Mesenchymal stem cell (in vitro differentiated cells and primary cell): ENCODE results near the gene SKAP2.

Source experiments
- DNase-seq: peaks from one replicate; pipeline ENCODE4 v3.0.0-alpha.2; 2013
- H2AFZ ChIP-seq: one replicate; pipeline ENCODE4 v1.6.1; 2013; ENCODE audit warnings: low read depth, mild to moderate bottlenecking, control low read depth, inconsistent platforms, low read length, moderate library complexity
- H2AK5ac ChIP-seq: 2 replicates; pipeline ENCODE4 v1.6.1; 2013; ENCODE audit warnings: low read length, moderate library complexity, mild to moderate bottlenecking, inconsistent platforms; ENCODE audit not compliant: severe bottlenecking
- H2BK120ac ChIP-seq: one replicate; pipeline ENCODE4 v1.6.1; 2013; ENCODE audit warnings: low read depth, mild to moderate bottlenecking, inconsistent platforms, low read length, moderate library complexity
- H2BK12ac ChIP-seq, 2 experiments: one replicate each; pipeline ENCODE4 v1.6.1; 2013; ENCODE audit warnings: inconsistent platforms in 2 of 2, low read length in 2 of 2, mild to moderate bottlenecking in 2 of 2, moderate library complexity in 2 of 2, control low read depth in 1 of 2
- H2BK15ac ChIP-seq: one replicate; pipeline ENCODE4 v1.6.1; 2013; ENCODE audit warnings: mild to moderate bottlenecking, low read depth, inconsistent platforms; ENCODE audit not compliant: poor library complexity, severe bottlenecking
- H2BK5ac ChIP-seq: 2 replicates; pipeline ENCODE4 v1.6.1; 2013; ENCODE audit warnings: low read depth, mild to moderate bottlenecking, low read length, control low read depth, inconsistent platforms; ENCODE audit not compliant: poor library complexity, severe bottlenecking
- H3K14ac ChIP-seq, 2 experiments: one replicate each; pipeline ENCODE4 v1.6.1; 2013; ENCODE audit warnings: inconsistent platforms in 2 of 2, low read length in 2 of 2, control low read depth in 1 of 2, mild to moderate bottlenecking in 1 of 2, moderate library complexity in 1 of 2
- H3K18ac ChIP-seq, 2 experiments: one replicate each; pipeline ENCODE4 v1.6.1; 2013; ENCODE audit warnings: inconsistent platforms in 2 of 2, low read length in 2 of 2, control low read depth in 1 of 2, low read depth in 1 of 2, mild to moderate bottlenecking in 1 of 2
- H3K23ac ChIP-seq, 2 experiments: one replicate each; pipeline ENCODE4 v1.6.1; 2013; ENCODE audit warnings: inconsistent platforms in 2 of 2, low read length in 2 of 2, mild to moderate bottlenecking in 2 of 2, moderate library complexity in 2 of 2, control low read depth in 1 of 2
- H3K27ac ChIP-seq: 2 replicates; pipeline ENCODE4 v1.5.1; 2013; ENCODE audit warnings: mild to moderate bottlenecking, moderate library complexity, low read length, control low read depth, inconsistent platforms; ENCODE audit not compliant: poor library complexity, severe bottlenecking
- H3K27me3 ChIP-seq, 2 experiments: 2 replicates each; pipeline versions ENCODE4 v1.6.1 to v1.7.0; 2013; ENCODE audit warnings: low read length in 2 of 2, mild to moderate bottlenecking in 2 of 2, moderate library complexity in 2 of 2, control low read depth in 1 of 2, inconsistent platforms in 1 of 2; ENCODE audit not compliant: control insufficient read depth in 1 of 2, insufficient read depth in 1 of 2
- H3K36me3 ChIP-seq, 2 experiments: 2 replicates each; pipeline versions ENCODE4 v1.6.1 to v1.7.0; 2013; ENCODE audit warnings: low read length in 2 of 2, control low read depth in 1 of 2, inconsistent platforms in 1 of 2, low read depth in 1 of 2, mild to moderate bottlenecking in 1 of 2; ENCODE audit not compliant: insufficient read depth in 2 of 2, control insufficient read depth in 1 of 2
- H3K4ac ChIP-seq, 2 experiments: one replicate each; pipeline ENCODE4 v1.6.1; 2013; ENCODE audit warnings: inconsistent platforms in 2 of 2, low read length in 2 of 2, mild to moderate bottlenecking in 2 of 2, moderate library complexity in 2 of 2, control low read depth in 1 of 2, low read depth in 1 of 2
- H3K4me1 ChIP-seq: 2 replicates; pipeline ENCODE4 v1.6.1; 2013; ENCODE audit warnings: low read depth, low read length, control low read depth; ENCODE audit not compliant: control insufficient read depth, insufficient read depth
- H3K4me2 ChIP-seq: 2 replicates; pipeline ENCODE4 v1.6.1; 2013; ENCODE audit warnings: low read length, mild to moderate bottlenecking, inconsistent platforms; ENCODE audit not compliant: poor library complexity, severe bottlenecking
- H3K4me3 ChIP-seq, 2 experiments: 2 replicates each; pipeline versions ENCODE4 v1.5.1 to v1.7.0; 2013; ENCODE audit warnings: low read length in 2 of 2, mild to moderate bottlenecking in 2 of 2, control low read depth in 1 of 2, low read depth in 1 of 2; ENCODE audit not compliant: insufficient read depth in 1 of 2
- H3K79me1 ChIP-seq: replicated peaks from 2 replicates; pipeline ENCODE4 v1.6.1; 2013; ENCODE audit warnings: mild to moderate bottlenecking, control low read depth, low read length, inconsistent platforms; ENCODE audit not compliant: poor library complexity, severe bottlenecking
- H3K9ac ChIP-seq: 2 replicates; pipeline ENCODE4 v1.7.0; 2013; ENCODE audit warnings: mild to moderate bottlenecking, low read length, moderate library complexity
- H3K9me3 ChIP-seq: 2 replicates; pipeline ENCODE4 v1.7.0; 2013; ENCODE audit warnings: mild to moderate bottlenecking, low read length; ENCODE audit not compliant: control insufficient read depth
- H4K8ac ChIP-seq: one replicate; pipeline ENCODE4 v1.6.1; 2013; ENCODE audit warnings: inconsistent platforms, mild to moderate bottlenecking, low read length, moderate library complexity
- H4K91ac ChIP-seq: one replicate; pipeline ENCODE4 v1.6.1; 2013; ENCODE audit warnings: mild to moderate bottlenecking, low read length, inconsistent platforms
- WGBS: methylation state at CpG from one replicate; pipeline ENCODE4 v1.1.7; 2013; ENCODE audit warnings: mixed read lengths; 5-methylcytosine and 5-hydroxymethylcytosine counted together

SKAP2 gene

GRCh38 chr7:26789481-26790184, 74.8 kb downstream of the SKAP2 start:
- WGBS: 86% methylated on average over 3 of the region's 5 CpGs
- no peak overlapping the region for H2AFZ ChIP-seq
- no peak overlapping the region for H3K9ac ChIP-seq
- no peak overlapping the region for H3K18ac ChIP-seq
- no peak overlapping the region for H2AK5ac ChIP-seq
- H3K14ac ChIP-seq: no peak overlapping the region
- H3K4me1 ChIP-seq: peaks cover 1% of the 10 kb centered on the region
- no peaks in the 10 kb centered on the region for H3K27me3 ChIP-seq
- no peak overlapping the region for H3K27ac ChIP-seq
- H4K91ac ChIP-seq: no peak overlapping the region
- H3K36me3 ChIP-seq: peaks cover 0 to 4% of the 10 kb centered on the region in 2 experiments
- no peaks in the 10 kb centered on the region for H3K9me3 ChIP-seq
- no peak overlapping the region for H3K4ac ChIP-seq
- no peak overlapping the region for H3K4me2 ChIP-seq
- H2BK5ac ChIP-seq: no peak overlapping the region
- H3K4me3 ChIP-seq: no peak overlapping the region
- no peak overlapping the region for H2BK120ac ChIP-seq
- no peak overlapping the region for H4K8ac ChIP-seq
- H2BK12ac ChIP-seq: no peak overlapping the region
- no peak overlapping the region for H3K23ac ChIP-seq
- DNase-seq: no peak
- H2BK15ac ChIP-seq: no peak overlapping the region
- H3K79me1 ChIP-seq: peaks cover 8% of the 10 kb centered on the region

GRCh38 chr7:26787701-26788100, 76.7 kb downstream of the SKAP2 start:
- Histone ChIP-seq H2AK5ac (no peak overlapping the region), H3K9me3 (no peaks in the 10 kb centered on the region), H2BK120ac (no peak overlapping the region), H3K18ac (no peak overlapping the region), H4K8ac (no peak overlapping the region), H3K4ac (no peak overlapping the region), H3K9ac (no peak overlapping the region), H2BK15ac (no peak overlapping the region), H2BK12ac (no peak overlapping the region), H3K4me1 (peaks cover 1% of the 10 kb centered on the region), H3K27me3 (no peaks in the 10 kb centered on the region), H3K27ac (no peak overlapping the region), H2BK5ac (no peak overlapping the region), H3K14ac (no peak overlapping the region), H4K91ac (no peak overlapping the region), H3K4me2 (no peak overlapping the region), H3K79me1 (peaks cover 5% of the 10 kb centered on the region), H2AFZ (no peak overlapping the region), H3K36me3 (no peaks in the 10 kb centered on the region), H3K4me3 (no peak overlapping the region), H3K23ac (no peak overlapping the region)
- WGBS: 80% methylated on average over 6 of the region's 6 CpGs
- no peak for DNase-seq

GRCh38 chr7:26784118-26784517, 80.3 kb downstream of the SKAP2 start:
- no peak for DNase-seq
- no peak overlapping the region for H3K18ac ChIP-seq
- H2BK12ac ChIP-seq: no peak overlapping the region
- no peak overlapping the region for H3K14ac ChIP-seq
- H2BK15ac ChIP-seq: no peak overlapping the region
- no peak overlapping the region for H3K4me3 ChIP-seq
- no peak overlapping the region for H4K91ac ChIP-seq
- no peak overlapping the region for H2AFZ ChIP-seq
- H3K4me1 ChIP-seq: no peaks in the 10 kb centered on the region
- H2AK5ac ChIP-seq: no peak overlapping the region
- H3K27me3 ChIP-seq: no peaks in the 10 kb centered on the region
- no peak overlapping the region for H3K9ac ChIP-seq
- WGBS: 27% methylated on average over 3 of the region's 3 CpGs
- no peak overlapping the region for H3K4ac ChIP-seq
- H3K23ac ChIP-seq: no peak overlapping the region
- no peak overlapping the region for H4K8ac ChIP-seq
- H3K27ac ChIP-seq: no peak overlapping the region
- H3K79me1 ChIP-seq: peaks cover 5% of the 10 kb centered on the region
- no peak overlapping the region for H2BK5ac ChIP-seq
- no peaks in the 10 kb centered on the region for H3K36me3 ChIP-seq
- no peak overlapping the region for H3K4me2 ChIP-seq
- no peak overlapping the region for H2BK120ac ChIP-seq
- H3K9me3 ChIP-seq: no peaks in the 10 kb centered on the region

- Histone ChIP-seq H3K27ac (no peak overlapping the region), H3K36me3 (no peaks in the 10 kb centered on the region), H2AFZ (no peak overlapping the region), H2BK120ac (no peak overlapping the region), H2BK15ac (no peak overlapping the region), H3K4me2 (no peak overlapping the region), H3K23ac (no peak overlapping the region), H3K4ac (no peak overlapping the region), H3K9me3 (no peaks in the 10 kb centered on the region), H3K4me1 (no peaks in the 10 kb centered on the region), H3K9ac (no peak overlapping the region), H3K4me3 (no peak overlapping the region), H3K18ac (no peak overlapping the region), H4K8ac (no peak overlapping the region), H3K79me1 (peaks cover 5% of the 10 kb centered on the region), H2BK5ac (no peak overlapping the region), H3K14ac (no peak overlapping the region), H4K91ac (no peak overlapping the region), H2AK5ac (no peak overlapping the region), H3K27me3 (no peaks in the 10 kb centered on the region), H2BK12ac (no peak overlapping the region)
- 75% methylated on average over 2 of the region's 2 CpGs for WGBS
- no peak for DNase-seq
These were observed 81.9 kb downstream of the SKAP2 start for GRCh38 chr7:26782501-26782900.
